OCI-LY1 (cell line): ENCODE data around the gene RBMS1.
"Not testable (repeated sequence)": the region's sequence is repeated elsewhere in the genome, so short reads cannot be mapped to it uniquely, and the experiment has no call there.

Experiments
- H2AFZ ChIP-seq: fragments of 200-600 bp; sonication (generic), shearing (Covaris generic); 2 replicates; pipeline ENCODE4 v1.6.0; 2014; ENCODE audit warnings: antibody characterized with exemption, mild to moderate bottlenecking, low read length
- H3F3A ChIP-seq: fragments of 200-600 bp; sonication (generic), shearing (Covaris generic); 2 replicates; pipeline ENCODE4 v1.6.0; 2014; ENCODE audit warnings: mild to moderate bottlenecking, antibody characterized with exemption, low read length, moderate library complexity; ENCODE audit not compliant: insufficient read depth
- H3K27ac ChIP-seq: fragments of 200-600 bp; sonication (generic); 2 replicates; pipeline ENCODE4 v1.5.1; 2014; ENCODE audit warnings: low read length, mixed run types, mild to moderate bottlenecking, low read depth; ENCODE audit not compliant: poor library complexity, severe bottlenecking
- H3K27me3 ChIP-seq: fragments of 200-600 bp; sonication (generic); 2 replicates; pipeline ENCODE4 v1.6.0; 2014; ENCODE audit warnings: antibody characterized with exemption, mild to moderate bottlenecking, low read length, moderate library complexity; ENCODE audit not compliant: insufficient read depth
- H3K36me3 ChIP-seq: fragments of 200-600 bp; sonication (generic); 2 replicates; pipeline ENCODE4 v1.6.1; 2014; ENCODE audit warnings: mild to moderate bottlenecking, antibody characterized with exemption, low read length, moderate library complexity, mixed read lengths; ENCODE audit not compliant: insufficient read depth
- H3K4me1 ChIP-seq: fragments of 200-600 bp; sonication (generic); 2 replicates; pipeline ENCODE4 v1.5.1; 2014; ENCODE audit warnings: mild to moderate bottlenecking, low read length, moderate library complexity; ENCODE audit not compliant: insufficient read depth, severe bottlenecking
- H3K4me2 ChIP-seq: fragments of 200-600 bp; sonication (generic), shearing (Covaris generic); 2 replicates; pipeline ENCODE4 v1.6.1; 2014; ENCODE audit warnings: low read length
- H3K4me3 ChIP-seq: fragments of 200-600 bp; sonication (generic); 2 replicates; pipeline ENCODE4 v1.5.1; 2014; ENCODE audit warnings: low read length, low read depth, mild to moderate bottlenecking, mixed read lengths; ENCODE audit not compliant: poor library complexity, severe bottlenecking
- H3K79me2 ChIP-seq: fragments of 200-600 bp; shearing (Covaris generic); 2 replicates; pipeline ENCODE4 v1.6.1; 2016; ENCODE audit warnings: mixed run types, low read length, mixed read lengths; ENCODE audit not compliant: insufficient read depth
- H3K9ac ChIP-seq: fragments of 200-600 bp; sonication (generic), shearing (Covaris generic); 2 replicates; pipeline ENCODE4 v1.6.1; 2014; ENCODE audit warnings: mild to moderate bottlenecking, low read length, mixed read lengths
- H3K9me2 ChIP-seq: fragments of 200-600 bp; sonication (generic), shearing (Covaris generic); 2 replicates; pipeline ENCODE4 v1.6.1; 2014; ENCODE audit warnings: low read depth, mild to moderate bottlenecking, low read length, mixed read lengths
- H3K9me3 ChIP-seq: fragments of 200-600 bp; shearing (Covaris generic); 2 replicates; pipeline ENCODE4 v1.6.1; 2014; ENCODE audit warnings: low read length, mixed read lengths
- H4K20me1 ChIP-seq: fragments of 200-600 bp; sonication (generic), shearing (Covaris generic); 2 replicates; pipeline ENCODE4 v1.6.0; 2016; ENCODE audit warnings: mild to moderate bottlenecking, low read length; ENCODE audit not compliant: insufficient read depth
- EZH2 ChIP-seq: fragments of 200-600 bp; sonication (generic), shearing (Covaris generic); IDR thresholded peaks from 2 replicates; pipeline ENCODE4 v1.8.0; 2017; ENCODE audit warnings: borderline replicate concordance, mixed run types, mild to moderate bottlenecking, antibody characterized with exemption, low read length, moderate library complexity, mixed read lengths
- TF ChIP-seq, protein P1 (sequence below): fragments of 200-600 bp; sonication (generic), shearing (Covaris generic); IDR thresholded peaks from 2 replicates; pipeline ENCODE4 v1.5.1; 2017; ENCODE audit warnings: mild to moderate bottlenecking, antibody characterized with exemption, low read length, moderate library complexity, mixed read lengths

The RBMS1 gene

GRCh38 chr2:160453111-160453820, 40.3 kb downstream of the RBMS1 start:
- Histone ChIP-seq H3F3A (no peaks in the 10 kb centered on the region), H3K9me2 (no peaks in the 10 kb centered on the region), H2AFZ (no peak overlapping the region), H3K9ac (no peak overlapping the region), H3K27me3 (no peaks in the 10 kb centered on the region), H3K36me3 (no peaks in the 10 kb centered on the region), H3K9me3 (no peaks in the 10 kb centered on the region), H3K4me3 (no peak overlapping the region), H3K27ac (no peak overlapping the region), H3K79me2 (no peaks in the 10 kb centered on the region), H3K4me2 (no peak overlapping the region), H3K4me1 (no peaks in the 10 kb centered on the region), H4K20me1 (no peaks in the 10 kb centered on the region)
- TF ChIP-seq, protein P1, sequence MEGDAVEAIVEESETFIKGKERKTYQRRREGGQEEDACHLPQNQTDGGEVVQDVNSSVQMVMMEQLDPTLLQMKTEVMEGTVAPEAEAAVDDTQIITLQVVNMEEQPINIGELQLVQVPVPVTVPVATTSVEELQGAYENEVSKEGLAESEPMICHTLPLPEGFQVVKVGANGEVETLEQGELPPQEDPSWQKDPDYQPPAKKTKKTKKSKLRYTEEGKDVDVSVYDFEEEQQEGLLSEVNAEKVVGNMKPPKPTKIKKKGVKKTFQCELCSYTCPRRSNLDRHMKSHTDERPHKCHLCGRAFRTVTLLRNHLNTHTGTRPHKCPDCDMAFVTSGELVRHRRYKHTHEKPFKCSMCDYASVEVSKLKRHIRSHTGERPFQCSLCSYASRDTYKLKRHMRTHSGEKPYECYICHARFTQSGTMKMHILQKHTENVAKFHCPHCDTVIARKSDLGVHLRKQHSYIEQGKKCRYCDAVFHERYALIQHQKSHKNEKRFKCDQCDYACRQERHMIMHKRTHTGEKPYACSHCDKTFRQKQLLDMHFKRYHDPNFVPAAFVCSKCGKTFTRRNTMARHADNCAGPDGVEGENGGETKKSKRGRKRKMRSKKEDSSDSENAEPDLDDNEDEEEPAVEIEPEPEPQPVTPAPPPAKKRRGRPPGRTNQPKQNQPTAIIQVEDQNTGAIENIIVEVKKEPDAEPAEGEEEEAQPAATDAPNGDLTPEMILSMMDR: no peak
- no peak for TF ChIP-seq EZH2

DNA sequence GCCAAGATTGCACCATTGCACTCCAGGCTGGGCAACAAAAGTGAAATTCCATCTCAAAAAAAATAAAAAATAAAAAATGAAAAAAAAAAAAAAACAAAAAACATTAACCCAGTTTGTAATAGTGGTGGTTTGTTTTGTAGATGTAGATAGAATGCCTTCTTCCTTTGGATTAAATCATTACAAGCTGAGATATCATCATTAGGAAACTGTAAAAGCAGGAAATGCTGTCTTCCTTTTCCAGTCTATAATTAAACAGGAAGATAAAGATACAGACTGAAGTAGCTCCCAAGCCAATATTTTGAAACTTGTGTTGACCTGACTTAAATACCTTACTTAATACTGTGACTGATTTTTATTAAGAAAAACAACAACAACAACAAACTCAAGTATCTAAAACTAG, 43.1 kb downstream of the RBMS1 start:
- H2AFZ ChIP-seq: no peak overlapping the region
- H3K36me3 ChIP-seq: no peaks in the 10 kb centered on the region
- H3K27ac ChIP-seq: no peak overlapping the region
- TF ChIP-seq, protein P1: no peak
- no peak for TF ChIP-seq EZH2
- no peaks in the 10 kb centered on the region for H3F3A ChIP-seq
- no peak overlapping the region for H3K4me3 ChIP-seq
- H3K9me2 ChIP-seq: no peaks in the 10 kb centered on the region
- no peaks in the 10 kb centered on the region for H3K4me1 ChIP-seq
- no peak overlapping the region for H3K4me2 ChIP-seq
- H3K27me3 ChIP-seq: no peaks in the 10 kb centered on the region
- no peaks in the 10 kb centered on the region for H4K20me1 ChIP-seq
- H3K79me2 ChIP-seq: no peaks in the 10 kb centered on the region
- H3K9me3 ChIP-seq: no peaks in the 10 kb centered on the region
- H3K9ac ChIP-seq: no peak overlapping the region

DNA sequence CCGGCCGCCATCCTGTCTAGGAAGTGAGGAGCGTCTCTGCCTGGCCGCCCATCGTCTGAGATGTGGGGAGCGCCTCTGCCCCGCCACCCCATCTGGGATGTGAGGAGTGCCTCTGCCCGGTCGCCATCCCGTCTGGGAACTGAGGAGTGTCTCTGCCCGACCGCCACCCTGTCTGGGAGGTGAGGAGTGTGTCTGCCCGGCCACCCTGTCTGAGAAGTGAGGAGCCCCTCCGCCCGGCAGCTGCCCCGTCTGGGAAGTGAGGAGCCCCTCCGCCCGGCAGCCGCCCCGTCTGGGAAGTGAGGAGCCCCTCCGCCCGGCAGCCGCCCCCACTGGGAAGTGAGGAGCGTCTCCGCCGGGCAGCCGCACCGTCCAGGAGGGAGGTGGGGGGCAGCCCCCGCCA, 44.8 kb downstream of the RBMS1 start:
- not testable (repeated sequence) for H3K27me3 ChIP-seq, H3K4me2 ChIP-seq

GRCh38 chr2:160445673-160446072, 47.9 kb downstream of the RBMS1 start:
- Histone ChIP-seq H3K4me2 (no peak overlapping the region), H3K36me3 (no peaks in the 10 kb centered on the region), H3K9me3 (no peaks in the 10 kb centered on the region), H3K4me1 (no peaks in the 10 kb centered on the region), H3K9ac (no peak overlapping the region), H3K4me3 (no peak overlapping the region), H3K9me2 (no peaks in the 10 kb centered on the region), H3K27me3 (no peaks in the 10 kb centered on the region), H3K27ac (no peak overlapping the region), H3K79me2 (no peaks in the 10 kb centered on the region), H3F3A (no peaks in the 10 kb centered on the region), H2AFZ (no peak overlapping the region), H4K20me1 (no peaks in the 10 kb centered on the region)
- TF ChIP-seq, protein P1: no peak
- no peak for TF ChIP-seq EZH2

More for the DNA sequence above, 44.8 kb downstream of the RBMS1 start:
- not testable (repeated sequence) for H3K4me3 ChIP-seq, H4K20me1 ChIP-seq, H3K9ac ChIP-seq, H2AFZ ChIP-seq, H3K36me3 ChIP-seq, H3K4me1 ChIP-seq, H3K27ac ChIP-seq, H3K9me3 ChIP-seq, H3F3A ChIP-seq, H3K9me2 ChIP-seq, H3K79me2 ChIP-seq
